Astrocyte (in vitro differentiated cells and primary cell): ENCODE data around the gene ATL1.

Experiments
- EZH2 ChIP-seq: IDR thresholded peaks from 2 replicates; pipeline ENCODE4 v1.6.1; 2012; ENCODE audit warnings: mild to moderate bottlenecking, low read length, inconsistent platforms; ENCODE audit not compliant: insufficient read depth
- TF ChIP-seq, protein P1 (sequence below): IDR thresholded peaks from 2 replicates; pipeline ENCODE4 v1.5.1; 2011; ENCODE audit warnings: low read depth, mild to moderate bottlenecking, inconsistent platforms, low read length, moderate library complexity; ENCODE audit not compliant: insufficient read depth

DNA sequence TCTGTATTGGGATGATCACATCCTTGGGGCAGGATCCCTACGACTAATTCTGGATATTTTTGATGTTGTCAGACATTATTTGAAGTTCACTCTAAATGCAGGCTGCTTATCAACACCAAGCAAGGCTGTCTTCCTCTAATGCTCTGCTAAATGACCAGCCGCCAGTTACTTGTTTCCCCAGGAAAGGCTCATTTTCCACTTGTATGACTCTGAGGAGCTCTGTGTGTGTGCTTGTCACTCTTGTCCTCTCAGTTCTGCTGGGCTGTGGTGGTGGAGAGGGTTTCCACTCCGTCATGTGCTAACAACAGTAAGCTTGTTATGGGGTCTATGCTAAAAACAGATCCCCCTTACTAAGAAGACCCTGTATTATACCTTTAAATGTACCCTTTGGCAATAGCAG lies 42.1 kb downstream of the ATL1 start:
- TF ChIP-seq, protein P1, sequence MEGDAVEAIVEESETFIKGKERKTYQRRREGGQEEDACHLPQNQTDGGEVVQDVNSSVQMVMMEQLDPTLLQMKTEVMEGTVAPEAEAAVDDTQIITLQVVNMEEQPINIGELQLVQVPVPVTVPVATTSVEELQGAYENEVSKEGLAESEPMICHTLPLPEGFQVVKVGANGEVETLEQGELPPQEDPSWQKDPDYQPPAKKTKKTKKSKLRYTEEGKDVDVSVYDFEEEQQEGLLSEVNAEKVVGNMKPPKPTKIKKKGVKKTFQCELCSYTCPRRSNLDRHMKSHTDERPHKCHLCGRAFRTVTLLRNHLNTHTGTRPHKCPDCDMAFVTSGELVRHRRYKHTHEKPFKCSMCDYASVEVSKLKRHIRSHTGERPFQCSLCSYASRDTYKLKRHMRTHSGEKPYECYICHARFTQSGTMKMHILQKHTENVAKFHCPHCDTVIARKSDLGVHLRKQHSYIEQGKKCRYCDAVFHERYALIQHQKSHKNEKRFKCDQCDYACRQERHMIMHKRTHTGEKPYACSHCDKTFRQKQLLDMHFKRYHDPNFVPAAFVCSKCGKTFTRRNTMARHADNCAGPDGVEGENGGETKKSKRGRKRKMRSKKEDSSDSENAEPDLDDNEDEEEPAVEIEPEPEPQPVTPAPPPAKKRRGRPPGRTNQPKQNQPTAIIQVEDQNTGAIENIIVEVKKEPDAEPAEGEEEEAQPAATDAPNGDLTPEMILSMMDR: no peak
- TF ChIP-seq EZH2: no peak
